Gastroesophageal sphincter (tissue), 4 donors: ENCODE measurements around the gene HOXB2. TPM values are rescaled to one million over a fixed set of nuclear protein-coding genes. Genes with fewer than 3 reads are reported as not detected.
A peak's percentile ranks its signal among the peaks of the same experiment; 100 is the strongest.

Experiments
- ATAC-seq: fragments of 150-250 bp; one replicate; pipeline ENCODE4 v1.9.1; 2016; ENCODE audit warnings: mild to moderate bottlenecking, moderate library complexity
- H3K27ac ChIP-seq, 4 donors: fragments of 200-600 bp; sonication (generic) in 3 of 4; 1 replicate in 3 of 4; 2 replicates in 1 of 4; pipeline ENCODE4 v1.5.1; 2016 to 2019
- H3K27me3 ChIP-seq: fragments of 200-600 bp; sonication (generic); one replicate; pipeline ENCODE4 v1.5.1; 2019
- H3K36me3 ChIP-seq, 2 donors: fragments of 200-600 bp; sonication (generic); one replicate each; pipeline ENCODE4 v1.5.1; 2019; ENCODE audit warnings: control low read depth in 1 of 2
- H3K4me1 ChIP-seq, 3 donors: fragments of 200-600 bp; sonication (generic); 1 replicate in 2 of 3; 2 replicates in 1 of 3; pipeline ENCODE4 v1.5.1; 2016 to 2019; ENCODE audit warnings: control low read depth in 2 of 3
- H3K4me3 ChIP-seq, 2 donors: fragments of 200-600 bp; sonication (generic); one replicate each; pipeline ENCODE4 v1.5.1; 2019; ENCODE audit warnings: mild to moderate bottlenecking in 1 of 2, moderate library complexity in 1 of 2
- H3K9me3 ChIP-seq, 3 donors: fragments of 200-600 bp; sonication (generic); one replicate each; pipeline ENCODE4 v1.5.1; 2017 to 2019; ENCODE audit warnings: control low read depth in 2 of 3
- CTCF ChIP-seq, 4 experiments: fragments of 200-600 bp in 2 of 4; fragments of 450-650 bp in 2 of 4; sonication (generic) in 1 of 4; IDR thresholded peaks; one replicate each; pipeline ENCODE4 v1.5.1; 2017 to 2019; ENCODE audit warnings: antibody characterized with exemption in 4 of 4, mild to moderate bottlenecking in 2 of 4, moderate library complexity in 2 of 4
- EP300 ChIP-seq: sonication (generic); formaldehyde crosslinking; IDR thresholded peaks from one replicate; pipeline ENCODE4 v1.6.1; 2017; ENCODE audit warnings: antibody characterized with exemption, mild to moderate bottlenecking
- POLR2A ChIP-seq, 2 donors: fragments of 450-650 bp; IDR thresholded peaks; one replicate each; pipeline ENCODE4 v1.6.1; 2017; ENCODE audit warnings: antibody characterized with exemption in 2 of 2, mild to moderate bottlenecking in 2 of 2, moderate library complexity in 1 of 2
- POLR2AphosphoS5 ChIP-seq: sonication (generic); formaldehyde crosslinking; IDR thresholded peaks from one replicate; pipeline ENCODE4 v1.6.1; 2017; ENCODE audit warnings: antibody characterized with exemption
- WGBS, 2 donors: methylation state at CpG; one replicate each; pipeline ENCODE4 v1.1.5; 2018; ENCODE audit warnings: low coverage in 1 of 2; 5-methylcytosine and 5-hydroxymethylcytosine counted together
- total RNA-seq, 4 donors: library from RNA; depleted of rRNA; stranded (reverse); fragments of >200 nt; gene quantifications; one replicate each; pipeline ENCODE4 v1.1.0, GENCODE V29; 2016

Gene HOXB2
- total RNA-seq, 4 donors from 2014 or later, result 28.7 to 65.2 (median 38.8) TPM

DNA sequence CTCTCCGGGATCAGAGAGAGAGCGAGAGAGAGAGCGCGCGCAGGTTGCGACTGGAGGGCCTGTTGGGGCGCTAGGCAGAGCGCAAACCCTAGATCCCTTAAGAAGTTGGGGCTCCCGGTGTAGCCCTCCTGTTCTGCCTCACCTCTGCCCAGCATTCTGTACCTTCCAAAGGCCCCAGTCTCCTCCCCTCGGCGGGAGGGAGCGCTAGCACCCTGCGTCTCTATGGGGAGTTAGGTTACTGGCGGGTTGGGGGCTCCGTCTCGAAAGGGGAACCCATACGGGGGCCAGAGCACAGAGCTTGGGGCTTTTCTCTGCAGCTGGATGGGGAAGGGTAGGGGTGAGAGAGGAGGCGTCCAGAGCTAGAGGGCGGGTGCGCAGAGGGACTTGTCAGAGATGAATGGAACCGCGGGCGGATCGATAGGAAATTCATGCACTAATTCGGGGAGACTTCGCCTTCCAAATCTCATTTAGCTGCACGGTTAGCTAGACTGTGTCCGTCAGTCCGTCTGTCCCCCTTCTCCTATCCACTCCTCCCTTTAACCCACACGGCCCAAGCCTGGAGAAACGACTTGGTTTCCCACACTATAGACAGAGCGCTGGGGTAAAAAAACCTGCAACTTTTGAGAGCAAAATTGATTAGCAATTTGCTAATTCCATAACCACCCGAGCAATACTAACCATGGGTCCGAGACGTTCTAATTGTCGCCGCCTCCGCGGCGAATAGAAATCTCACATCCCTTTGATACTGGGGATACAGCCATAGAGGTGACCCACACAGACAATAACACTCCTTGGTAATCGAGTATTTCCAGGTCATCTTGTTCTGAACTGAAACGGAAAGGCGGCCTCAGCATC lies 33.9 kb upstream of the HOXB2 start:
- peaks cover 7 to 85% (median 8%) of the 10 kb centered on the region in 3 donors for H3K4me1 ChIP-seq
- H3K27ac ChIP-seq, result peak overlapping the region; percentile 97 to 98 (median 97)
- H3K9me3 ChIP-seq, result no peaks in the 10 kb centered on the region
- WGBS, 2 donors, result 23 to 41% methylated on average over 21 to 22 of the region's 43 CpGs
- no peaks in the 10 kb centered on the region for H3K27me3 ChIP-seq
- H3K4me3 ChIP-seq, result peak overlapping the region; percentile 66 to 81
- no peak for ATAC-seq
- H3K36me3 ChIP-seq, result no peaks in the 10 kb centered on the region
- TF ChIP-seq EP300 (no peak), CTCF (IDR thresholded peaks at IDR 0.05) (no peak), POLR2AphosphoS5 (no peak), POLR2A (IDR thresholded peaks at IDR 0.05) (no peak)

- H3K27ac ChIP-seq, result peak within 1 kb of the TSS; percentile 97 to 98 (median 97)
- peak; percentile 66 for ATAC-seq
Observed at GRCh38 chr17:48577946-48578615, 33.2 kb upstream of the HOXB2 start, which contains the start of gene HOXB4. TSS of gene HOXB4 (minus strand) at chr17:48578350. CDS start at chr17:48578319, 31 bp downstream.

DNA sequence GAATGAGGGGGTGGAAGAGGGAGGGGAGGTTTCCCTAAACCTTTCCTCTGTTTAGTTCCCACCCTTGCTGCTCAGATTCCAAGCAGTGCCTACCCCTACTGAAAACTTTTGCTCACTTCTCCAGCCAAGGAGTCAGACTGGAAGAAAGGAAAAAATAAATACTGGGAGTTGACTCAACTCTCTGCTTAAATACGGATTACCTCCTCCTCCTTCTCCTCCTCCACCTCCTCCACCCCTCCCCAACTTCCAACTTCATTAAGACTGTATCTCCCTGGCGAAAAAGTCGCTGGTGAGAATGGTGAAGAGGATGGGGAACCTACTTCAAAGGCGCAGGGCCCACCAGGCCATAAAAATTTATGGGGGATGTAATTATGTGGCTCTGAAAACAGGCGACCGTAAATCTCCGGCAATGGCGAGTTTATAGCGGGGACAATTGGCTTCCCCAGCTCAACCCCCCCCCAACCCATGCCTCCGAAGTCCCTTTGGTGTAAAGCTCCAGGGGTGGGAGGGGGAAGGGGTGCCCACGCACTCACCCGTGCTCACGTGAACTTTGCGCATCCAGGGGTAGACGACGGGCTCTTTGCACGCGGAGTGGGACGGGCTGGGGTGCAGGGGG lies 32.5 kb upstream of the HOXB2 start:
- no peaks in the 10 kb centered on the region for H3K27me3 ChIP-seq
- TF ChIP-seq EP300 (no peak), POLR2A (IDR thresholded peaks at IDR 0.05) (no peak), POLR2AphosphoS5 (peak; percentile 72)
- 0 to 3% methylated on average over 4 to 6 of the region's 19 CpGs for WGBS, 2 donors
- H3K27ac ChIP-seq, result peak overlapping the region; percentile 97 to 98 (median 97)
- ATAC-seq, result no peak
- H3K9me3 ChIP-seq, result no peaks in the 10 kb centered on the region
- peak overlapping the region; percentile 66 to 81 for H3K4me3 ChIP-seq
- H3K36me3 ChIP-seq, result no peaks in the 10 kb centered on the region
- peaks cover 10 to 85% (median 10%) of the 10 kb centered on the region in 3 donors for H3K4me1 ChIP-seq

More at GRCh38 chr17:48577946-48578615, 33.2 kb upstream of the HOXB2 start, which contains the start of gene HOXB4:
- peak; percentile 36 for TF ChIP-seq POLR2AphosphoS5
- no peak for TF ChIP-seq EP300
- peaks cover 7 to 85% (median 8%) of the 10 kb centered on the region in 3 donors for H3K4me1 ChIP-seq
- no peaks in the 10 kb centered on the region for H3K9me3 ChIP-seq
- 0 to 1% methylated on average over 11 of the region's 58 CpGs for WGBS, 2 donors
- peak within 1 kb of the TSS; percentile 66 to 81 for H3K4me3 ChIP-seq
- H3K36me3 ChIP-seq, result no peaks in the 10 kb centered on the region
- no peaks in the 10 kb centered on the region for H3K27me3 ChIP-seq

DNA sequence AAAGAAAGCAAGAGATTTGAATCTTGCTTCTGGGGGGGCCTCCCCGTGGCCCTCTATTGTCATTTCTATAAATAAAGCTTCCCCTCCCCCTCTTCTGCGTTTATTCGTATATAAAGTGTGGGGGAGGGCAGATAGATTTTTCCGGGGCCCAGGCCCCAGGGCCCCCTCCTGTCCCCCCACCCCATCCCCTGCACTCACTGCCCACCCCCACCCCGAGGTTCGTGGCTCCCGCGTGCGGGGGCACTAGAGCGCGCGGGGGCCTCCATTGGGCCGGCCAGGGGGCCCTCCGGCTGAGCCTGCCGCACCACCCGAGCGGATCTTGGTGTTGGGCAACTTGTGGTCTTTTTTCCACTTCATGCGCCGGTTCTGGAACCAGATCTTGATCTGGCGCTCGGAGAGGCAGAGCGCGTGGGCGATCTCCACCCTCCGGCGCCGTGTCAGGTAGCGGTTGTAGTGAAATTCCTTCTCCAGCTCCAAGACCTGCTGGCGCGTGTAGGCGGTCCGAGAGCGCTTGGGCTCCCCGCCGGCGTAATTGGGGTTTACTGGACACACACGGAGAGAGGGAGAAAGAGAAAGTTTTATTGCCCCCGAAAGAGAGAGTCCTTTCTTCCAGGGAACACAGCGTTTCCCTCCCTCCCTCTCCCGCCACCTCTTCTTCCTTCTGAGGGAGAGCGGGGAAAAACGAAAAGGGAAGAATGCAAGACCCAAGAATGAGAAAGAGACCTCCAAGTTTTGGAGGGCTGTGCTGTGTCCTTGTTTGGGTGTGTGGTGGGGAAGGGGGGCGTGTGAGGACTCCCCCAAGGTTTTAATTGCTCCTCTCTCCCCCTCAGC lies 31.8 kb upstream of the HOXB2 start:
- Histone ChIP-seq H3K27me3 (no peaks in the 10 kb centered on the region), H3K4me1 (peaks cover 12 to 90% (median 17%) of the 10 kb centered on the region in 3 donors), H3K36me3 (no peaks in the 10 kb centered on the region), H3K27ac (peak overlapping the region; percentile 97 to 98 (median 97)), H3K9me3 (no peaks in the 10 kb centered on the region), H3K4me3 (peak overlapping the region; percentile 66 to 81)
- TF ChIP-seq CTCF (IDR thresholded peaks at IDR 0.05), result peak in 1 of 4 experiments; percentile 6
- no peak for TF ChIP-seq EP300
- peak; percentile 52 to 67 for TF ChIP-seq POLR2A (IDR thresholded peaks at IDR 0.05)
- TF ChIP-seq POLR2AphosphoS5, result peak; percentile 83
- WGBS, 2 donors, result 0 to 5% methylated on average over 3 to 8 of the region's 43 CpGs
- ATAC-seq, result peak; percentile 57

- H3K36me3 ChIP-seq, result no peaks in the 10 kb centered on the region
- H3K9me3 ChIP-seq, result no peaks in the 10 kb centered on the region
- ATAC-seq, result no peak
- WGBS, 2 donors, result 15 to 19% methylated on average over 13 to 17 of the region's 22 CpGs
- TF ChIP-seq POLR2A (IDR thresholded peaks at IDR 0.05), result no peak
- peak; percentile 40 for TF ChIP-seq POLR2AphosphoS5
- peak overlapping the region; percentile 66 to 81 for H3K4me3 ChIP-seq
- peaks cover 12 to 90% (median 19%) of the 10 kb centered on the region in 3 donors for H3K4me1 ChIP-seq
- peak overlapping the region; percentile 97 to 98 (median 97) for H3K27ac ChIP-seq
- no peaks in the 10 kb centered on the region for H3K27me3 ChIP-seq
Observed at GRCh38 chr17:48575673-48576478, 31.0 kb upstream of the HOXB2 start.
